Stimulated activated CD4-positive, alpha-beta T cell treated with anti-CD3 and anti-CD28 coated beads, Interleukin-4, amount 100 ng/mL, for 24 hours (primary cell): ENCODE measurements around the gene PRAME.
"Not testable (repeated sequence)": the region's sequence is repeated elsewhere in the genome, so short reads cannot be mapped to it uniquely, and the experiment has no call there.

Experiments used
- DNase-seq: peaks from one replicate; pipeline ENCODE4 v3.0.0-alpha.2; 2020

PRAME gene

DNA sequence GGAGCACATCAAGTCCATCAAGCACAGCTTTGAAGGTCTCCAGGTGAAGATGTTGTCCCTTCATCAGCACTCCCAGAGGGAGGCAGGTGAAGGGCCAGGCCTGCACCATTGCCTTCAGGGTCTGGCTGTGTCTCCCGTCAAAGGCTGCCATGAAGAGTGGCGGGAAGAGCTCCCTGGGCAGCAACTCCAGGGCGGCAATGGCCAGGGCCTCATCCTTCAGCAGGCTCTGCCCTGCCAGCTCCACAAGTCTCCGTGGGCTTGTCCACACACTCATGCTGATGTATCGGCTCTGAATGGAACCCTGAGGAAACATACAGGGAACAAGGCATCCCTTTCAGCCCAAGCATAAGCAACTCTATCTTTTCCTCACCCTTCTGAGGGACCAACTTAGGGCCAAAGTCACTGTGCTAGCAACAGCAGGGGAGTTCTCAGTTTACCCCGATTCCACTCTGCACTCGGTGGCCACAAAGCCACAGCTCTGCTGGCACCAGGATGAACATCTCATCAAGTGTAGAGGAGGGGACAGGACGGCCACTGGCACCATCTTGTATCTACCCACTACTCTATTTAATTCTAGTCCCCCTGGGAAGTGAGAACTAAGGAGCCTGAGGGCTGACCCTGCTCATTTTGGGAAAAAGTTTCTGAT, 8.2 kb downstream of the PRAME start:
- no peak for DNase-seq

DNA sequence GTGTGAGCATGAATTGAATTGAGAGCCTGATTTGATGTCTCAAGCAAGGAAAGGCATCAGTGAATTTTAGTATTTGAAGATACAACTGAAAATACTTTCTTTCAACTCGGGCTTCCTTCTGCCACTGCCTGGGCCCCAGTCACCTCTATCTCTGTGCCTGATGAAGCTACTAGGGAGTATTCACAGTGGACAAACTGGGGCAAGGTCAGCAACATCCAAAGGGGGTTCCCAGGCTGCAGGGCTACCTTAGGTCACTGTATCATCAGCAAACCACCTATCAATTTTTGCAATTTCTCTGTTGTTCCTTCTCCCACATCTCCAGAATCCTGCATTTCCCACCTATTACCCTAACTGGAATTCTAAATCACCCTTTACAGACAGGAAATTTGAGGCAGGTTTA, 10.2 kb downstream of the PRAME start:
- DNase-seq = no peak

DNA sequence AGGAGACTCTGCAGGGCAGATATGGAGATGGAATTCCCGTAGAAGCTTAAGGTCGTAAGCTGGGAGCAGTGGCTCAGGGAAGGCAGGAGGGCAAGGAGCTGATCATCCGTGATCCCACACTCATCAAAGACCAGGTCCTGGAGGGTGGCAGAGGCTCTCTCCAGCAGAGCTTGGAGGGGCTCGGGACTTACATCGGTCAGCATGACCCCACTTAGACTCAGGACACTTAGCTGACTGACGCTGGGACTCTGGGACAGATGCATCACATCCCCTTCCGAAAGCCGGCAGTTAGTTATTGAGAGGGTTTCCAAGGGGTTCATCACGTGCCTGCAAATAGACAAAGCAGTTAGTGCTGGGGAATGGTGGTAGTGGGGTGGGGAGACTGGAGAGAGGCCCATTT, 10.7 kb downstream of the PRAME start:
- DNase-seq = no peak

DNA sequence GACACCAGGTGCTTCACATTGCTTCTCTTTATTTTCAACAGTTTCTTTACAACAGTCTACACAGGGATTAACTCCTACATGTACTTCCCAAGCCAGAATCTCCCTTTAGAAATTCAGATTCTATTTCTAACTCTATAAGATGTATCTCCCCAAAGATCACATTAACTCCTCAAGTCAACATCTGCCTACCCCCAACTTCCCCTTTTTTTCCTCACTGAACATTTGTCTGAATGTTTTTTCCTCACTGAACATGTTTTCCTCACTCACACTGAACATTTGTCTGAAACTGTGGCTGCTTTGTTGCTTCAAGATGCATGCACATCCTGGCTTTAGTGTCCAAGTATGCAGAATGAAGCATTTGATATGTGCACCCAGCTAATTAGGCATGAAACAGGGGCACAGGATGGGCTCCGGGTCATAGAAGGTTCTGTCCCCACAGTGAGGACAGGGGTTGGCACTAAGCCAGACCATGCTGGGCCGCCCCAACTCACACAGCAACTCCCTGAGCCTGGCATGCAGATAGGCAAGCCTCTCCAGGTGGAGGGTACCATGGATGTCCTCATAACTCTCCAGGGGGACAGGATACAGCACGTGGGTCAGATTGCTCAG, 11.3 kb downstream of the PRAME start:
- no peak for DNase-seq

- no peak for DNase-seq
Measured at GRCh38 chr22:22547226-22547625, 11.8 kb downstream of the PRAME start.

DNA sequence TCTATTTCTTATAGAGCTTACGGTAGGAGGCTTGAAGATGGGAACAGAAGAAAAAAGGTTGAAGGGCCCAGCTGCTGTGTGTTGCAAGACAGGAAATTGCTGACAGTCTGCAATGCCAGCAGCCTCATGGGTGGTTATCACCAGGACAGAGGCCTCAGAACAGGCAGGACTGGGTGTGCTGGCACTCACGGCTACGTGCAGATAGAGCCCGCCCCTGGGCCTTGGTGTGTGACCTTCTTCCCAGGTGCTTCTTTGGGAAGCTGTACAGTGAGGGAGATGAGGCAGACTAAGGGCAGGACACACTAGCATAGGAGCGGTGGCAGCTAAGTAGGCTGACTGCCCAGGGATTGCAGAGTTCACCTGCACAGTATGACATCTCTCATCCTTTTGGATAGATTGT, 12.6 kb downstream of the PRAME start:
- no peak for DNase-seq

GRCh38 chr22:22545084-22545483, 14.0 kb downstream of the PRAME start:
- no peak for DNase-seq

DNA sequence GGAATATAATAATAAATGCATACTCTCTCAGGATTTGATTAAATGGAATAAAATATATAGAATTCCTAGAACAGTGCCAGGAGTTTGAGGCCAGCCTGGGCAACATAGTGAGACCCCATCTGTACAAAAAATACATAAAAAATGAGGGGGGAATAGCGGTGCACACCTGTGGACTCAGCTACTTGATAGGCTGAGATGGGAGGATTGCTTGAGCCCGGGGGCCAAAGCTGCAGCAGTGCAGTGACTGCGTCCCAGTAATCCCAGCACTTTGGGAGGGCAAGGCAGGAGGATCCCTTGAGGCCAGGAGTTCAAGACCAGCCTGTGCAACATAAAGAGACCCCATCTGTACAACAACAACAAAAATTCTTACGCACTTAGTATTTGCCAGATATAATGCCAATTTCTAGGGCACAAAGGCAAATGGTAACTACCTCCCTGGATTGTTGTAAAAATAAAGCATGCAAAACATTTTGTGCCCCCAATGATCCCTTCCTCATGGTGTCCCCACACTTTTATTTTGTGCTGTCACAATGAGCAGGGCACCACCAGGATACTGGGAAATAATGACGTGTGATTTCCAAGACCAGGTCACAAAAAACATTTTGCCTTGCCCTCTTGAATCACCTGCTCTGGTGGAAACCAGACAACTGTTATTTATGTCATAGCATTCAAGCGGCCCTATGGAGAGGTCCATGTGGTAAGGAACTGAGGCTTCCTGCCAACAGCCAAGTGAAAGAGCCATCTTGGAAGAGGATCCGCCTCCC, 20.7 kb downstream of the PRAME start:
- DNase-seq = no peak

- DNase-seq = no peak
Measured at GRCh38 chr22:22536916-22537315, 22.1 kb downstream of the PRAME start.

DNA sequence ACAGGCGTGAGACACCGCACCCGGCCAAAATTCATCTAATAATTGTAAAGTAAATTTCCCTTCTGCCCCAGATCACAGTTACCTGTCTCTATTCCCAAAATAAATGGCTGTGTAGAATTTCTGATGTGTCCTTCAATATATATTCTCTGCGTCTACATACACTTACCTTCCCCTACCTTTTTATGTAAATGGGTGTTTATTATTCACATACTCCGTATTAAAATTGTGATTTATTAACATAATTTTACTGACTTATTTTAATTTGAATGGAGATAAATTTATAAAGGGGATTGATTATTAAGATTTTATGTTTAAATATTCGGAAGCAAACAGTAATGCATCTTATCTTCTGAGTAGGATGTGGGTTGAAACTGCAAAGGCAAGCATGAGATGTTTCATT, 22.6 kb downstream of the PRAME start:
- DNase-seq = no peak

- no peak for DNase-seq
Measured at GRCh38 chr22:22535662-22536061, 23.4 kb downstream of the PRAME start.

DNA sequence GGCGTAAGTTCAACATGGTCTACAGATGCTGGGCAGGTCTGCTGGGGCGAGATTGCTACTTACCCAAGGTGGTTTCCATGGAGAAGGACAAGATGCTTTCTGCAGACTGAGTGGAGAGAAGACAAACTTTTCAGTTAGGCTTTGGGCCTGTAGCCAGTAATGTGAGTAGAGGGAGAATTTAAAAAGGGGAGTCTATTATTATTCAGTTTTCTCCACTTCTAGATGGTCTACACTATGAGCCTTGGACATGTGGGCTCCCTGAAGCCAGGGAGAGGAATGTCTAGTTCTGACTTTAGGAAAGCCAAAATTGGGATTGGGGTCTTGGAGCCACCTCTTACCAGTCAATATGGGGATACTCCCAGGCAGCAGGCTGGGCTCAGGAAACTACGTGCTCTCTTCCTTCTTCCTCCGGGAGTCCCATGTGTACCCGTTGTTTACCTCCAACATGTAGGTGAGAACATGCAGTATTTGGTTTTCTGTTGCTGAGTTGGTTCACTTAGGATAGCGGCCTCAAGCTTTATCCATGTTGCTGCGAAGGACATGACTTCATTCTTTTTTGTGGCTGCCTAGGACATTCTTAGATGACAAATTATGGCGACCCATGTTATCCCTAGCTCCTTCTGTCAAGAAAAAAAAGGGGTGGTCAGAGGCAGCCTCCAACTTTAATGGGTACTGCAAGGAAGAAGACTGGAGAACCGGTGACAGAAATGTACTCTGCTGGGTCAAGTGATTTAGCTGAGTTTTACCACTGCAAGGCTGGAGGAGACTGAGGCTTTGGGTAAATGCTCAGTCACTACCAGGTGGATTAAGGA, 24.3 kb downstream of the PRAME start:
- DNase-seq = no peak

- no peak for DNase-seq
Measured at GRCh38 chr22:22533863-22534262, 25.2 kb downstream of the PRAME start.

DNA sequence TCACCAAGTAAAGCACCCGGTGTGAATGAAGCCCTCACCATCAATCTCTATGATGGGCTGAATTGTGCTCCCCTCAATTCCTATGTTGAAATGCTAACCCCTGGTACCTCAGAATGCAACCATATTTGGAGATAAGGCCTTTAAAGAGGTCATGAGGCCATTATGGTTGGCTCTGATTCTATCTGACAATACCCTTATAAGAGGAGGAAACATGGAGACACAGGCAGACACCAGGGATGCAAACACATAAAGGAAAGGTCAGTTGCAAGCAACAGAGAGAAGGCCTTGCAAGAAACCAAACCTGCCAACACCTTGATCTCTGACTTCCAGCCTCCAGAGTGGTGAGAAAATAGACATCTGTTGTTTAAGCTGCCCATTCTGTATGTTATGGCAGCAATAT, 25.6 kb downstream of the PRAME start:
- no peak for DNase-seq

GRCh38 chr22:22532547-22533071, 26.5 kb downstream of the PRAME start:
- not testable (repeated sequence) for DNase-seq

DNA sequence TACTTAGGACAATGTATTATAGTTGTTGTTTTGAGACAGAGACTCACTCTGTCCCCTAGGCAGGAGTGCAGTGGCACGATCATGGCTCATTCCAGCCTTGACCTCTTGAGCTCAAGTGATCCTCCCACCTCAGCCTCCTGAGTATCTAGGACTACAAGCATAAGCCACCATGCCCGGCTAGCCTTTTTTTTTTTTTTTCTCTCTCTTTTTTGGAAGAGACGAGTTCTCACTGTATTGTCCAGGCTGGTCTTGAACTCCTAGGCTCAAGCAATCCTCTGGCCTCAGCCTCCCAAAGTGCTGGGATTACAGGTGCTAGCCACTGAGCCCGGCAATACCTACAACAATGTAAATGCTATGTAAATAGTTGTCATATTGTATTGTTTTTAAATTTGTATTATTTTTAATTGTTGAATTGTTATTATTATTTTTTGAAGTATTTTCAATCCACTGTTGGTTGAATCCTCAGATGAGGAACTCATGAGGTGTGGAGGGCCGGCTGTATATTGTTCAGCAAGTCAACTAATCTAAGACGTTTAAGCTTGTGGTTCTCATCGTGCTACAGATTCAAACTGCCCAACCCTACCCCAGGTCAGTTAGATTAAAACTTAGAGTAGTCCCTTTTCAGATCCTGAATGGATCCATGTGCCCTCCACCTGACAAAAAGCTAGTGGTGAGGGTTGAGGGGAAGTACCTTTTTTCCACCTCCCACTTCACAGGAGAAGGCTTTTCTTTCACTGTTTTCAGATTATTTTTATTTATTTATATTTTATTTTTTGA, 27.1 kb downstream of the PRAME start:
- DNase-seq = no peak

- DNase-seq = no peak
Measured at GRCh38 chr22:22528780-22529179, 30.3 kb downstream of the PRAME start.

GRCh38 chr22:22527312-22527711, 31.8 kb downstream of the PRAME start:
- no peak for DNase-seq

GRCh38 chr22:22526125-22526912, 32.7 kb downstream of the PRAME start:
- no peak for DNase-seq

DNA sequence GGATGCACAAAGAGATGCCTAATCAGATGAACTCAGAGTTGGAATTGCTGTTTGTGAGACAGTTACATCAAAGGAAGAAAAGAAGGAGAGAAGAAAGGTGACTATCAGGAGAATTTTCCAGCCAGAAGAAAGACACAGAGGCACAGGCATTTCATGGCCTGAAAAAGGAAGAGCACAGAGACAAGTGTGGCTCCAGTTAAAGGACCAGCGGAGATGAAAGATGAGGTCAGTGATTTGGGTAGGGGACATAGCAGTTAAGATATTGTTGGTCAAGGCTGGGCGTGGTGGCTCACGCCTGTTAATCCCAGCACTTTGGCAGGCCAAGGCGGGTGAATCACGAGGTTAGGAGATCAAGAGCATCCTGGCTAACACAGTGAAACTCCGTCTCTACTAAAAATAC, 35.6 kb downstream of the PRAME start:
- no peak for DNase-seq

DNA sequence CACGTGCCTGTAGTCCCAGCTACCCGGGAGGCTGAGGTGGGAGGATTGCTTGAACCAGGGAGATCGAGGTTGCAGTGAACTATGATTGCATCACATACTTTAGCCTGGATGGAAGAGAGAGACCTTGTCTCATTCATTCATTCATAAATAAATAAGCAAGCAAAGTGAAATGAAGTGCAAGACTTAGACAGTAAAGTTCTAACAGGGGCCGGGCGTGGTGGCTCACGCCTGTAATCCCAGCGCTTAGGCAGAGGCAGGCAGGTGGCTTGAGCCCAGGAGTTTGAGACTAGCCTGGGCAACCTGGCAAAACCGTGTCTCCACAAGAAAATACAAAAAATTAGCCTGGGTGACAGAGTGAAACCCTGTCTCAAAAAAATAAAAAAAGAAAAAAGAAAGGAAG, 37.4 kb downstream of the PRAME start:
- DNase-seq = no peak
